WTC11 (cell line): ENCODE data around the gene SYCN. TPM values are rescaled to one million over a fixed set of nuclear protein-coding genes. Genes with fewer than 3 reads are reported as not detected.

Source experiments
- AR ChIP-seq: fragments of 250-450 bp; sonication (Bioruptor Pico); IDR thresholded peaks from 2 replicates; pipeline ENCODE4 v1.9.0; 2021; ENCODE audit warnings: mild to moderate bottlenecking
- HMGXB4 ChIP-seq: sonication (generic); formaldehyde crosslinking; IDR thresholded peaks from 2 replicates; pipeline ENCODE4 v1.8.1; 2023; ENCODE audit warnings: mild to moderate bottlenecking, moderate library complexity, missing genetic modification reagents
- KAT7 ChIP-seq: sonication (generic); formaldehyde crosslinking; IDR thresholded peaks from 2 replicates; pipeline ENCODE4 v1.8.1; 2023; ENCODE audit warnings: missing genetic modification reagents, mild to moderate bottlenecking, borderline replicate concordance
- total RNA-seq: library from RNA; stranded (reverse); gene quantifications from 3 replicates; pipeline ENCODE4 v1.2.3, GENCODE V29; 2021

Gene SYCN
- total RNA-seq, 1 experiment from 2014 or later: 0.77 TPM

GRCh38 chr19:39154100-39154628 is 49.9 kb downstream of the SYCN start (continued):
- TF ChIP-seq AR (CRISPR knock-in tag): no peak
- no peak for TF ChIP-seq KAT7 (CRISPR knock-in tag)
- TF ChIP-seq HMGXB4 (CRISPR knock-in tag): no peak

Other genes starting within 250 kb of the SYCN start
- 16.8 to 22.2 TPM (median 18.6 TPM) in 3 replicates for gene FBXO17, start 228.5 kb downstream of the SYCN start, total RNA-seq
- 18.9 to 22.7 TPM (median 20.0 TPM) in 3 replicates for gene FBXO27, start 171.7 kb downstream of the SYCN start, total RNA-seq
- 0.09 to 0.11 TPM (median 0.11 TPM) in 3 replicates for gene ACP7, start 119.9 kb downstream of the SYCN start, total RNA-seq
- gene PAK4, start 78.5 kb downstream of the SYCN start, total RNA-seq: 69.8 to 77.7 TPM (median 73.9 TPM) in 3 replicates
- gene NCCRP1, start 7.3 kb downstream of the SYCN start, total RNA-seq: 2.0 to 2.5 TPM (median 2.2 TPM) in 3 replicates
- not detected in 3 replicates for gene IFNL3, start 40.7 kb upstream of the SYCN start, total RNA-seq
- gene IFNL4, start 44.6 kb upstream of the SYCN start, total RNA-seq: not detected in 3 replicates
- not detected in 3 replicates for gene IFNL2, start 64.1 kb upstream of the SYCN start, total RNA-seq
- gene IFNL1, start 92.1 kb upstream of the SYCN start, total RNA-seq: not detected in 3 replicates
- 7.1 to 8.5 TPM (median 8.1 TPM) in 3 replicates for gene LRFN1, start 116.6 kb upstream of the SYCN start, total RNA-seq
- gene GMFG, start 131.8 kb upstream of the SYCN start, total RNA-seq: 0.96 to 1.8 TPM (median 1.4 TPM) in 3 replicates
- gene SAMD4B, start 138.2 kb upstream of the SYCN start, total RNA-seq: 148 to 164 TPM (median 150 TPM) in 3 replicates
- gene PAF1, start 186.8 kb upstream of the SYCN start, total RNA-seq: 27.8 to 34.4 TPM (median 29.4 TPM) in 3 replicates
- 37.6 to 42.9 TPM (median 39.4 TPM) in 3 replicates for gene MED29, start 187.1 kb upstream of the SYCN start, total RNA-seq
- gene ZFP36, start 202.6 kb upstream of the SYCN start, total RNA-seq: 17.3 to 22.2 TPM (median 18.4 TPM) in 3 replicates
- gene PLEKHG2, start 208.4 kb upstream of the SYCN start, total RNA-seq: 62.3 to 72.0 TPM (median 63.6 TPM) in 3 replicates
- 2,962 to 3,158 TPM (median 2,999 TPM) in 3 replicates for gene RPS16, start 231.7 kb upstream of the SYCN start, total RNA-seq
- 109 to 135 TPM (median 110 TPM) in 3 replicates for gene SUPT5H, start 241.3 kb upstream of the SYCN start, total RNA-seq